Parathyroid adenoma (tissue), 2 donors: ENCODE measurements around the gene FASTKD3.

Source experiments
- H2AFZ ChIP-seq: fragments of 300-600 bp; sonication (generic); one replicate; pipeline ENCODE4 v1.7.0; 2017; ENCODE audit warnings: antibody characterized with exemption, mild to moderate bottlenecking
- H3K27ac ChIP-seq: fragments of 300-600 bp; sonication (generic); one replicate; pipeline ENCODE4 v1.7.0; 2017
- H3K27me3 ChIP-seq: fragments of 300-600 bp; sonication (generic); one replicate; pipeline ENCODE4 v1.7.0; 2017; ENCODE audit warnings: low read length; ENCODE audit not compliant: control insufficient read depth, insufficient read depth
- H3K36me3 ChIP-seq: fragments of 300-600 bp; sonication (generic); one replicate; pipeline ENCODE4 v1.7.0; 2017; ENCODE audit warnings: low read length; ENCODE audit not compliant: control insufficient read depth, insufficient read depth
- H3K4me1 ChIP-seq: fragments of 300-600 bp; sonication (generic); one replicate; pipeline ENCODE4 v1.7.0; 2017; ENCODE audit warnings: control low read depth
- H3K4me2 ChIP-seq: fragments of 300-600 bp; sonication (generic); one replicate; pipeline ENCODE4 v1.7.0; 2017; ENCODE audit warnings: low read length
- H3K4me3 ChIP-seq: fragments of 300-600 bp; sonication (generic); one replicate; pipeline ENCODE4 v1.7.0; 2017; ENCODE audit warnings: low read depth, low read length
- H3K79me2 ChIP-seq: fragments of 300-600 bp; sonication (generic); one replicate; pipeline ENCODE4 v1.7.0; 2017; ENCODE audit warnings: control low read depth
- H3K9ac ChIP-seq: fragments of 300-600 bp; sonication (generic); one replicate; pipeline ENCODE4 v1.7.0; 2017; ENCODE audit warnings: mild to moderate bottlenecking
- H3K9me3 ChIP-seq: fragments of 300-600 bp; sonication (generic); one replicate; pipeline ENCODE4 v1.7.0; 2017; ENCODE audit warnings: low read length; ENCODE audit not compliant: control insufficient read depth
- TF ChIP-seq, protein P1 (sequence below): fragments of 300-600 bp; sonication (generic); IDR thresholded peaks from one replicate; pipeline ENCODE4 v1.7.0; 2017; ENCODE audit warnings: antibody characterized with exemption, mild to moderate bottlenecking
- donor health status: primary hyperparathyroidism.

FASTKD3 gene

DNA sequence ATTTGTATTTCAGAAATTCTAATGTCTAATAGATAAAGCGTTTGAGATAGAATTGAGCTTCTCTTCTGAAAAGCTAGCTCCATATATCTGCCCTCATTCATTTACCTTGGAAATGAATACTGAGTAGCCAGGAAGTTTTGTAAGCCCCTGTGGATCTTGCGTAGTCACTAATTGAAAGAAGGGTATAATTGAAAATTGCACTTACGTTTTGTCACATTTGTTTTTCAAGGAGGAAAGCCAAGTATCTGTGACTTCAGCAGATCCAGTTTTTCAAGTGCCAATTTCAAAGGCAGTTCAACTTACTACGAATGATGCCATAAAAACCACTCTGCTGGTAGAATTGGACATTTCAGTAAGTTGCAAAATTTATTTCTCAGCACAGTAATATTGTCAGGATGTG, 14.1 kb upstream of the FASTKD3 start:
- peaks cover 8% of the 10 kb centered on the region for H3K79me2 ChIP-seq
- no peak overlapping the region for H2AFZ ChIP-seq
- H3K9me3 ChIP-seq, result no peaks in the 10 kb centered on the region
- no peaks in the 10 kb centered on the region for H3K36me3 ChIP-seq
- TF ChIP-seq, protein P1, sequence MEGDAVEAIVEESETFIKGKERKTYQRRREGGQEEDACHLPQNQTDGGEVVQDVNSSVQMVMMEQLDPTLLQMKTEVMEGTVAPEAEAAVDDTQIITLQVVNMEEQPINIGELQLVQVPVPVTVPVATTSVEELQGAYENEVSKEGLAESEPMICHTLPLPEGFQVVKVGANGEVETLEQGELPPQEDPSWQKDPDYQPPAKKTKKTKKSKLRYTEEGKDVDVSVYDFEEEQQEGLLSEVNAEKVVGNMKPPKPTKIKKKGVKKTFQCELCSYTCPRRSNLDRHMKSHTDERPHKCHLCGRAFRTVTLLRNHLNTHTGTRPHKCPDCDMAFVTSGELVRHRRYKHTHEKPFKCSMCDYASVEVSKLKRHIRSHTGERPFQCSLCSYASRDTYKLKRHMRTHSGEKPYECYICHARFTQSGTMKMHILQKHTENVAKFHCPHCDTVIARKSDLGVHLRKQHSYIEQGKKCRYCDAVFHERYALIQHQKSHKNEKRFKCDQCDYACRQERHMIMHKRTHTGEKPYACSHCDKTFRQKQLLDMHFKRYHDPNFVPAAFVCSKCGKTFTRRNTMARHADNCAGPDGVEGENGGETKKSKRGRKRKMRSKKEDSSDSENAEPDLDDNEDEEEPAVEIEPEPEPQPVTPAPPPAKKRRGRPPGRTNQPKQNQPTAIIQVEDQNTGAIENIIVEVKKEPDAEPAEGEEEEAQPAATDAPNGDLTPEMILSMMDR, result no peak
- no peak overlapping the region for H3K9ac ChIP-seq
- no peak overlapping the region for H3K27ac ChIP-seq
- no peak overlapping the region for H3K4me2 ChIP-seq
- no peak overlapping the region for H3K4me3 ChIP-seq
- no peaks in the 10 kb centered on the region for H3K27me3 ChIP-seq
- no peaks in the 10 kb centered on the region for H3K4me1 ChIP-seq

DNA sequence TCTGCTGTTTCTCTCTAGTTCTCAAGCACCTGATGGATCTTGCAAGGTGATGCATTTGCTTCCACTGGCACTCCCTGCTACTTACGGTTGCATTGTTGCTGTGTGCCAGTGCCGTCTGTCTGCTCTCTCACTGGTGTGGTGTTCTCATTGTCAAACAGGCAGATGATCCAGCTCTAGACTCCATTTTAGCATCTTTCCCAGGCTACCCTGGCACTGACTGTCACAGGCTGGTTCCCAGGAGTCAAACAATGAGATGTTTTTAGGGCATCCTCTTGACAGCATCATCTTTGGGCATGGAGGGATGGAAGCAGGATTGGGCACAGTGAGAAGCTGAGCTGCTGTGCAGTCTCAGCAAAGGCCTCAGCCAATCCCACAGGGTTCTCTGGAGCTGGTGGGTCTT, 13.0 kb upstream of the FASTKD3 start:
- Histone ChIP-seq H2AFZ (no peak overlapping the region), H3K27ac (no peak overlapping the region), H3K4me1 (no peaks in the 10 kb centered on the region), H3K4me3 (no peak overlapping the region), H3K4me2 (no peak overlapping the region), H3K9ac (no peak overlapping the region), H3K79me2 (peaks cover 8% of the 10 kb centered on the region), H3K9me3 (no peaks in the 10 kb centered on the region), H3K36me3 (no peaks in the 10 kb centered on the region), H3K27me3 (no peaks in the 10 kb centered on the region)
- TF ChIP-seq, protein P1, result no peak

DNA sequence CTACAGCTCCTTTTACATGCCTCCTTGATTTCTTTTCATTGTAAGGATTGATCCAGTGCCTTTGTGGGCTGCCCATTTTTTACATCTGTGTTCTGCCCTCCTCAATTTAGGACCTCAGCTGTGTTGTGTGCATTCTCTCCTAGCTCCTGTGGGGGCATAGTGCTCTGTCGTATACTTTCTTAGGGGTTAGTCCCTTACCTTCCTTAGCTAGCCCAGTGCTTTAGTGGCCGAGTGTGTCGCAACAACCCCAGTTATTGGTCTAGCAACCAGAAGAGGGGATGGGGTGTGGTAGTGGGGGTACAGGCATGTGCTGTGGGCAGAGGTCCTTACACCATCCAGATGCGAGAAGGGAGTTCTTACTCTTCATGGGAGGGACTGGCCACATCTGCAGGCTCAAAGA, 12.3 kb upstream of the FASTKD3 start:
- no peaks in the 10 kb centered on the region for H3K27me3 ChIP-seq
- H3K27ac ChIP-seq, result no peak overlapping the region
- H2AFZ ChIP-seq, result no peak overlapping the region
- TF ChIP-seq, protein P1, result no peak
- no peaks in the 10 kb centered on the region for H3K4me1 ChIP-seq
- peaks cover 11% of the 10 kb centered on the region for H3K79me2 ChIP-seq
- no peak overlapping the region for H3K9ac ChIP-seq
- H3K36me3 ChIP-seq, result no peaks in the 10 kb centered on the region
- H3K4me3 ChIP-seq, result no peak overlapping the region
- no peaks in the 10 kb centered on the region for H3K9me3 ChIP-seq
- no peak overlapping the region for H3K4me2 ChIP-seq

DNA sequence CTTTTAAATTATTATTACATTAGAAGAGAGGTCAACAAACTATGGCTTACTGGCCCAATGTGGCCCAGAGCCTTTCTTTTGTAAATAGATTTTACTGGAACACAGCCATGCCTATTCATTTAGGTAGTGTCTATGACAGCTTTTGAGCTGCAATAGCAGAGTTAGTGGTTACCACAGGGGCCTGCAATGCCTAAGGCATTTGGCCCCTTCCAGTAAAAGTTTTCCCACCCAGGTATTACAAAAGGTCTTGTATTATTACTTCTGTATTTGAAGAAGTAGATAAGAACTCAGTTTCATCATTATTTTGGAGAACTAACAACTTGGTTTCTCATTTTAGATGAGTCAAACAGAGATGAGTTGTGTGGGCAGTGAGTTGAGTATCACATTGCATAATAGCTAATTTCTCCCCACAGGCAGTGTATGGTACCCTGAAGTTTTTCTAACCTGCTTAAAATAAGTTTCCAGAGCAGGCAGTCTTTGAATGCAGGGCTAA, 9.6 kb upstream of the FASTKD3 start:
- Histone ChIP-seq H3K4me3 (no peak overlapping the region), H3K4me1 (no peaks in the 10 kb centered on the region), H3K79me2 (peaks cover 11% of the 10 kb centered on the region), H3K36me3 (no peaks in the 10 kb centered on the region), H3K27ac (no peak overlapping the region), H2AFZ (no peak overlapping the region), H3K4me2 (no peak overlapping the region), H3K9me3 (no peaks in the 10 kb centered on the region), H3K27me3 (no peaks in the 10 kb centered on the region), H3K9ac (no peak overlapping the region)
- TF ChIP-seq, protein P1, result no peak

DNA sequence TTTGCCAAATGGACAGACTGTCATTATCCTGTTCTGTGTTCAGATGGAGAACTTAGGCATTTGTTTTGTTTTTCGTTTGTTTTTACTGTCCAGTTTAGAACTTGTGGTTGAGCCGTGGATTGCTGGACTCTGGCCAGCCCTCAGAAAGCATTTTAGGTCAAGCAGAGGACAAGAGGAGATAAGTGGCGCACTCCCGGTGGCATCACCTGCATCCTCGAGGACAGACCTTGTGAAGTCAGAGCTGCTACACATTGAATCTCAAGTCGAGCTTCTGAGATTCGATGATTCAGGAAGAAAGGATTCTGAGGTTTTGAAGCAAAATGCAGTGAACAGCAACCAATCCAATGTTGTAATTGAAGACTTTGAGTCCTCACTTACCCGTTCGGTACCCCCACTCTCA, 9.0 kb upstream of the FASTKD3 start:
- Histone ChIP-seq H3K36me3 (no peaks in the 10 kb centered on the region), H3K4me2 (no peak overlapping the region), H3K79me2 (peaks cover 11% of the 10 kb centered on the region), H2AFZ (no peak overlapping the region), H3K4me1 (no peaks in the 10 kb centered on the region), H3K9me3 (no peaks in the 10 kb centered on the region), H3K27ac (no peak overlapping the region), H3K27me3 (no peaks in the 10 kb centered on the region), H3K9ac (no peak overlapping the region), H3K4me3 (no peak overlapping the region)
- TF ChIP-seq, protein P1, result no peak
